Measurements from ENCODE around the gene MSMB. TPM values are rescaled to one million over a fixed set of nuclear protein-coding genes. Genes with fewer than 3 reads are reported as not detected.
"Not testable (repeated sequence)": the region's sequence is repeated elsewhere in the genome, so short reads cannot be mapped to it uniquely, and the experiment has no call there.

Gene MSMB
- total and polyA plus RNA-seq, 8 donors: 17.1 TPM; not detected in 7

DNA sequence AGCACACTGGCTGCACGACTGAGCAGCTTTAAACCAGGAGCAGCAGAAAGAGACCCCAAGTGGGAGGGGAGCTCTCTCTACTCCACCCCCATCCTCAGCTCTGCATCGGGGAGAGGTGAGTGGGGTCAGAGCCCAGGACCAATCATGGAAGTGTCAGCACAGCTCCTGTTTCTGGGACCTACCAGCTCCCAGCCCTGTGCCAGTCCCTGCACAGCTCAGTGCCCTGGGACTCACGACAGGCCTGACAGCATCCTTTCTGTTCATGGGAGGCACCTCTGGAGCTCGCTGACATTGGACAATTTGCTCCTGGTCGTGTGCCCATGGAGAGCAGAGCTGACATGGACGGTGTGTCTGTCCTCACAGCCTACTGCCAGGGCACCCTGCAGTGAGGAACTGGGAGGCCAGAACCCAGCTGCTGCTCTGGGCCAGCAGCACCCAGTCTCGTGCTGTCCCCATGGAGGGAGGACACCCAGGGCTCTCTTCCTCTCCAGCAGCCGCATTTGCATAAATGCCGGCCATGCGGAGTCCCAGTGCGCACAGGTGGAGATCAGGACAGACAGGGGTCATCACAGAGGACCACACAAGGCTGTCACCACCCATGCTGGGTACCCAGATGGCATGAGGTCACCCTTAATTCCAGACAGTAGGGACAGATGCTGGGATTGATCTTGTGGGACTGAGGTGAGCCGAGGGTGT is 45.9 kb upstream of the MSMB start:
- intact Hi-C loops (cut with DNase I): no loop called here
- no peaks in the 10 kb centered on the region for H3K9me3 ChIP-seq
- peak; percentile 38 for ATAC-seq
- TF ChIP-seq, protein P1, sequence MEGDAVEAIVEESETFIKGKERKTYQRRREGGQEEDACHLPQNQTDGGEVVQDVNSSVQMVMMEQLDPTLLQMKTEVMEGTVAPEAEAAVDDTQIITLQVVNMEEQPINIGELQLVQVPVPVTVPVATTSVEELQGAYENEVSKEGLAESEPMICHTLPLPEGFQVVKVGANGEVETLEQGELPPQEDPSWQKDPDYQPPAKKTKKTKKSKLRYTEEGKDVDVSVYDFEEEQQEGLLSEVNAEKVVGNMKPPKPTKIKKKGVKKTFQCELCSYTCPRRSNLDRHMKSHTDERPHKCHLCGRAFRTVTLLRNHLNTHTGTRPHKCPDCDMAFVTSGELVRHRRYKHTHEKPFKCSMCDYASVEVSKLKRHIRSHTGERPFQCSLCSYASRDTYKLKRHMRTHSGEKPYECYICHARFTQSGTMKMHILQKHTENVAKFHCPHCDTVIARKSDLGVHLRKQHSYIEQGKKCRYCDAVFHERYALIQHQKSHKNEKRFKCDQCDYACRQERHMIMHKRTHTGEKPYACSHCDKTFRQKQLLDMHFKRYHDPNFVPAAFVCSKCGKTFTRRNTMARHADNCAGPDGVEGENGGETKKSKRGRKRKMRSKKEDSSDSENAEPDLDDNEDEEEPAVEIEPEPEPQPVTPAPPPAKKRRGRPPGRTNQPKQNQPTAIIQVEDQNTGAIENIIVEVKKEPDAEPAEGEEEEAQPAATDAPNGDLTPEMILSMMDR (IDR thresholded peaks at IDR 0.05): no peak
- H3K4me3 ChIP-seq: no peak overlapping the region
- DNase-seq: peak in 1 of 4 donors; percentile 79
- no peaks in the 10 kb centered on the region for H3K27me3 ChIP-seq
- H3K4me1 ChIP-seq: peaks cover 0 to 37% of the 10 kb centered on the region in 2 donors
- H3K27ac ChIP-seq: peak overlapping the region in 1 of 2 donors; percentile 51
- H3K36me3 ChIP-seq: no peaks in the 10 kb centered on the region

DNA sequence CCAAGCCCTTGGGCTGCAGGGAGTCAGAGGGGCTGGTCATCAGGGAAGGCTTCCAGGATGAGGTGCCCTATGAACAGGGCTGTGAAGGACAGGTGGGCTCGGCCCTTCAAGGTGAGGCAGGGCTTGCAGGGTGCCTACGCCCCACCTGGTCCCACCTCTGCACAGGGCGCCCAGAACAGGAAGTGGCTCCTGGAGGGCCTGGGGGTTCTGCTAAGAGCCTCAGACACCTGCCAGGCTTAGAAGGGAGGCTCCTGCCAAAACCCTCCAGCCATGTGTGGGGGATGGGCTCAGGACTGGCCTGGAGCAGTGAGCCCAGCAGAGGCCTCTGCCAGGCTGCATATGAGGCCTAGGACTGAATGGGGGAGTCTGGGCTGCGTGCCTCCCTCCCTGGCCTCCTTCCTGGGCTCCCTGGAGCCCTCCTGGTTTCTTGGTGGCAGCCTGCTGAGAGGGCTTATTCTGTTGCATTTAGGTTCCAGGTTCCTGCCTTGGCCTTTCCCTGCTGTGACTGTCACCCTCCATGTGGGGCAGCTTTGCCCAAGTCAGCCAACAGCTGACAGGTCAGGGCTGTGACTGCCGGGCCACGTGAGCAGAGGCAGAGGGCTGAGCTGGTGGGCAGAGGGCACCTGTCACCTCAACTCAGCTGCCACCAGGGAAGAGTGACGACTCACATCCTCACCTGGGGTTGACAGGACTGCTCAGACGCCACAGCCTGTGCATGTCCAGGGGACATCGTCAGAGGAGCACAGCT is 45.2 kb upstream of the MSMB start:
- Histone ChIP-seq H3K36me3 (no peaks in the 10 kb centered on the region), H3K9me3 (no peaks in the 10 kb centered on the region), H3K4me3 (no peak overlapping the region), H3K27ac (peak overlapping the region in 1 of 2 donors; percentile 51), H3K4me1 (peaks cover 0 to 31% of the 10 kb centered on the region in 2 donors), H3K27me3 (no peaks in the 10 kb centered on the region)
- no peak for DNase-seq
- no peak for ATAC-seq
- intact Hi-C loops (cut with DNase I): no loop called here
- TF ChIP-seq, protein P1 (IDR thresholded peaks at IDR 0.05): no peak

DNA sequence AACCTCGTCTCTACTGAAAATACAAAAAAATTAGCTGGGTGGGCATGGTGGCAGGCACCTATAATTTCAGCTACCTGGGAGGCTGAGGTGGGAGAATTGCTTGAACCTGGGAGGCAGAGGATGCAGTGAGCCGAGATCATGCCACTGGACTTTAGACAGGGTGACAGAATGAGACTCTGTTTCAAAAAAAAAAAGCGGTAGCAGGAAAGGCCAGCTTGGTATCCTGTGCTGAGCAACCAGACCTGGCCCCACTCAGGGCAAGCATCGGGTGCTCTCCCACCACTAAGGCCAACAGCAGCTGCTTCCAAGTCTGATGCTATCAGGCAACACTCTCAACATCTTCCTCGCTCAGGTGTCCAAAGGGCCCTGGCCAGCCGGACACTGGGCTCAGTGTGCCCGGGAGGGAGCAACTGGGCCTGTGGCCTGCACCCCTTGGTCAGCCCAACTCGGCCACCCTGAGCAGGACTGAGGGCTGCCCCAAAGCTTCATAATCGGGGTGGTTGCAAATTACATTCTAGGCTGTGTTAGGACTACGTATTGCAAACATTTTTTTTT is 44.3 kb upstream of the MSMB start:
- no peaks in the 10 kb centered on the region for H3K9me3 ChIP-seq
- intact Hi-C loops (cut with DNase I): no loop called here
- H3K27ac ChIP-seq: no peak overlapping the region
- TF ChIP-seq, protein P1 (IDR thresholded peaks at IDR 0.05): no peak
- no peak for DNase-seq
- no peaks in the 10 kb centered on the region for H3K36me3 ChIP-seq
- H3K4me3 ChIP-seq: no peak overlapping the region
- no peaks in the 10 kb centered on the region for H3K27me3 ChIP-seq
- no peak for ATAC-seq
- H3K4me1 ChIP-seq: peaks cover 0 to 31% of the 10 kb centered on the region in 2 donors

DNA sequence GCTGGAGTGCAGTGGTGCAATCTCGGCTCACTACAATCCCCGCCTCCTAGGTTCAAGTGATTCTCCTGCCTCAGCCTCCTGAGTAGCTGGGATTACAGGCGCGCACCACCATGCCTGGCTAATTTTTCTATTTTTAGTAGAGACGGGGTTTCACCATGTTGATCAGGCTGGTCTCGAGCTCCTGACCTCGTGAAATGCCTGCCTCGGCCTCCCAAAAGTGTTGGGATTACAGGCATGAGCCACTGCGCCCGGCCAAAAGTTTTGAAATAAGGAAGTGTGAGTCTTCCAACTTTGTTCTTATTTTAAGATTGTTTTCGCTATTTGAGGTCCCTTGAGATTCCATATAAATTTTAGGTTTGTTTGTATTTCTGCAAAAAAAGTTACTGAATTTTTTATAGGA is 41.3 kb upstream of the MSMB start:
- H3K27ac ChIP-seq; DNase-seq; intact Hi-C loops (cut with DNase I); H3K27me3 ChIP-seq; H3K36me3 ChIP-seq; H3K9me3 ChIP-seq; H3K4me3 ChIP-seq; ATAC-seq: not testable (repeated sequence)
- H3K4me1 ChIP-seq: peaks cover 0 to 15% of the 10 kb centered on the region in 2 donors

DNA sequence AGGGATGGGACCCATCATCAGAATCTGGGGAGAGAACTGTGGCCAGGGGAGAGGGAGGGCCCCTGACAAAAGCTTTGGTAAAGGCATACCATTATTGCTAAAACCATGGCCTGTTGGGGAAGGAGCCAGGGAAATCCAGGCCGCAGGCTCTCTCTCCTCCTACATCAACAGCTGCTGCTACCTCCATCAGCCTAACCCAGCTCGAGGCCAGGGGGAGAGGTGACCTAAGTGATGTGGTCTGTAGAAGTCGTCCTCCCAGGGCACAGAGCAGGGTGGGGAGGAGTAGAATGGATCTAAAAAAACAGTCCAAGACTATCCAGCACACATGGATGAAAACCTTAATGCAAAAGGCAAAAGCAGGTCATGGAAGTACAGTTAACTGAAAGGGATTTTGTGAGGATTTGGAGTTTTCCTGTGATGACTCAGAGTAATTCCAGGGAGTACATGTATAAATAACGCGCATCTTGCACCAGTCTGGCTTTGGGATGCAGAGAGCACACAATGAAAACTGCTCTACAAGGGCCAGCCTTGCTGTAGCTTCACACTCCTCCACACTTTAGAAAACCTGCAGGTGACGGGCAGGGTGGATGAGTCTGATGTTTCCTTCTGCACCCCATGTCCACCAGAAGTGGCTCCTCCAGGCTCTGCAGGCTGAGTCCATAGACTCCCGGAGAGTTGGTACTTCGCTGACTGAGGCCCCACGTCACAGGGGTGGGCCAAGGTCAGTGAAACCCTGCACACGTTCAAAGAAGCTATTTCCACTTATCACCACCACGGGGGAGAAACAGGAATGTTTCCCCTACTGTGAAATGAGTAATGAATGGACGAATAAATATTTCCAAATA is 38.5 kb upstream of the MSMB start:
- TF ChIP-seq, protein P1 (IDR thresholded peaks at IDR 0.05): no peak
- Histone ChIP-seq H3K27ac (no peak overlapping the region), H3K4me3 (no peak overlapping the region), H3K9me3 (peaks cover 0 to 3% of the 10 kb centered on the region in 2 donors), H3K27me3 (no peaks in the 10 kb centered on the region), H3K36me3 (no peaks in the 10 kb centered on the region), H3K4me1 (peaks cover 0 to 14% of the 10 kb centered on the region in 2 donors)
- ATAC-seq (no peak), DNase-seq (no peak)
- intact Hi-C loops (cut with DNase I): no loop called here

Measured in left lung (tissue), 10 donors.